Measurements from ENCODE around the gene PWP2. TPM values are rescaled to one million over a fixed set of nuclear protein-coding genes. Genes with fewer than 3 reads are reported as not detected.

Gene PWP2
- total and polyA plus RNA-seq, 2 donors (not counting 1 experiment from before 2014, with no cell fraction given) = 3.6 to 13.5 TPM

DNA sequence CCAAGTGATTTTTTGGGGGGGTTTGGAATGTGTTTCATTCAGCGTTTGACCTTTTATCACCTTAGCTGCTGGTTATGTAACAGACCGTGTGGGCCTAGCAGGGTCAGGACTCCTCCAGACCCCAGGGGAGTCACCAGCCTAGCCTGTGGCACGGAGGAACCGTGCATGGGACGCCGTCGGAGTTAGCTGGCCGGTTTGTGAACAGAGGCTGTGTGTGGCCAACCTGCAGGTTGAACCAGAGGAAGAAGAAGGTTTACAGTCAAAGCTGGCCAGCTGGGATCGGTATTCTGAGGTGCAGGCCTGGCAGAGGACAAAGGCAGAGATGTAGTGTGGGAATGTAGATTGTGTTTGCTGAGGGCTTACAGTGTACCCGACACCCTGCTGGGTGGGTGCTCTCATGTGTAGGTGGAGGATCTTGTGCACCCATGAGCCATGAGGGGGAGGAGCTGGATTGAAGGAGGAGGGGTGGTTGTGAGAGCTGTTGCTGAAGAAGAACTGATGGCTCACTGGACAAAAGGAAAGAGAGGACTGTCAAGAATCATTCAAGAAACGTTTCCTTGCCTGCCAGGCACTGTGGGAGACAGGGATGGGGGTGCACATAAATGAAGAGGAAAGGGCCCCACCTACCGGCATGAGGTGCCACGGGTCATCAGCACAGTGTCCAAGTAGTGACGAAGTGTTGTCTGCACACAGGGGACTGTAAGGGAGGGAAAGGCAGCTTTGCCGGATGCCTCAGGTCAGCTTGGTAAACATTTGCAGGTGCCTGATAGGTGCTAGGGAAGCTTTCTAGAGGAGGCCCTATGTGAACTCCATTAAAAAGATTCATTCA lies 40.0 kb upstream of the PWP2 start:
- H3K9me3 ChIP-seq (ENCODE audit: control extremely low read depth in 1 of 3, control insufficient read depth in 2 of 3, insufficient read depth in 1 of 3, low read length in 2 of 3) = no peaks in the 10 kb centered on the region
- no peaks in the 10 kb centered on the region for H3K9me3 Mint-ChIP-seq (ENCODE audit: insufficient read depth)
- POLR2A ChIA-PET = no interaction called here
- H3K4me1 ChIP-seq (ENCODE audit: control insufficient read depth in 2 of 2, insufficient read depth in 2 of 2, low read length in 2 of 2) = peaks cover 0 to 13% of the 10 kb centered on the region in 2 donors
- H3K27me3 ChIP-seq (replicated peaks in 1 of 4; ENCODE audit: control extremely low read depth in 1 of 4, control insufficient read depth in 3 of 4, insufficient read depth in 4 of 4, low read length in 3 of 4) = no peaks in the 10 kb centered on the region
- intact Hi-C loops (cut with micrococcal nuclease) = no loop called here
- H3K4me3 ChIP-seq (ENCODE audit: control extremely low read depth in 1 of 5, extremely low read depth in 1 of 5, insufficient read depth in 1 of 5, low read depth in 2 of 5, low read length in 4 of 5) = no peak overlapping the region
- no peak overlapping the region for H3K4me3 Mint-ChIP-seq
- H3K27ac Mint-ChIP-seq = no peak overlapping the region
- H3K79me2 ChIP-seq (ENCODE audit: control insufficient read depth, insufficient read depth, low read length) = peaks cover 68% of the 10 kb centered on the region
- TF ChIP-seq EZH2 (IDR thresholded peaks at IDR 0.05; ENCODE audit: borderline replicate concordance, insufficient read depth, low read depth, low read length, poor library complexity, severe bottlenecking) = no peak
- TF ChIP-seq, protein P1, sequence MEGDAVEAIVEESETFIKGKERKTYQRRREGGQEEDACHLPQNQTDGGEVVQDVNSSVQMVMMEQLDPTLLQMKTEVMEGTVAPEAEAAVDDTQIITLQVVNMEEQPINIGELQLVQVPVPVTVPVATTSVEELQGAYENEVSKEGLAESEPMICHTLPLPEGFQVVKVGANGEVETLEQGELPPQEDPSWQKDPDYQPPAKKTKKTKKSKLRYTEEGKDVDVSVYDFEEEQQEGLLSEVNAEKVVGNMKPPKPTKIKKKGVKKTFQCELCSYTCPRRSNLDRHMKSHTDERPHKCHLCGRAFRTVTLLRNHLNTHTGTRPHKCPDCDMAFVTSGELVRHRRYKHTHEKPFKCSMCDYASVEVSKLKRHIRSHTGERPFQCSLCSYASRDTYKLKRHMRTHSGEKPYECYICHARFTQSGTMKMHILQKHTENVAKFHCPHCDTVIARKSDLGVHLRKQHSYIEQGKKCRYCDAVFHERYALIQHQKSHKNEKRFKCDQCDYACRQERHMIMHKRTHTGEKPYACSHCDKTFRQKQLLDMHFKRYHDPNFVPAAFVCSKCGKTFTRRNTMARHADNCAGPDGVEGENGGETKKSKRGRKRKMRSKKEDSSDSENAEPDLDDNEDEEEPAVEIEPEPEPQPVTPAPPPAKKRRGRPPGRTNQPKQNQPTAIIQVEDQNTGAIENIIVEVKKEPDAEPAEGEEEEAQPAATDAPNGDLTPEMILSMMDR (IDR thresholded peaks at IDR 0.05) = no peak
- no peak overlapping the region for H2AFZ ChIP-seq (ENCODE audit: insufficient read depth, low read depth, low read length, poor library complexity, severe bottlenecking)
- no peak for ATAC-seq (ENCODE audit: low read depth)
- 96% methylated on average over 15 of the region's 15 CpGs for WGBS (ENCODE audit: insufficient coverage)
- H3K9ac ChIP-seq (ENCODE audit: low read length) = no peak overlapping the region
- no peak overlapping the region for H3K27ac ChIP-seq (ENCODE audit: low read length in 2 of 2)
- CTCF ChIA-PET = interaction anchor here (0.6 kb wide), 1 partner anchor 11 kb away, joined by 3 read pairs; no protein-coding TSS in a partner anchor
- peaks cover 13% of the 10 kb centered on the region for H3K4me1 Mint-ChIP-seq
- H3K27me3 Mint-ChIP-seq = no peaks in the 10 kb centered on the region
- peaks cover 40% of the 10 kb centered on the region for H4K20me1 ChIP-seq (ENCODE audit: control insufficient read depth, insufficient read depth, low read length, poor library complexity, severe bottlenecking)
- no peak for DNase-seq
- peaks cover 5 to 88% of the 10 kb centered on the region in 2 experiments for H3K36me3 ChIP-seq (replicated peaks in 1 of 2; ENCODE audit: control extremely low read depth in 1 of 2, control insufficient read depth in 1 of 2, extremely low read depth in 1 of 2, insufficient read depth in 2 of 2, low read length in 1 of 2)
- H3K4me2 ChIP-seq (replicated peaks; ENCODE audit: low read depth, low read length, poor library complexity, severe bottlenecking) = no peak overlapping the region

- intact Hi-C loops (cut with micrococcal nuclease) = no loop called here
These were observed 36.8 kb upstream of the PWP2 start for GRCh38 chr21:44070391-44070790.

More at GRCh38 chr21:44070391-44070790, 36.8 kb upstream of the PWP2 start:
- CTCF ChIA-PET = no interaction called here
- H3K4me1 ChIP-seq (ENCODE audit: control insufficient read depth in 2 of 2, insufficient read depth in 2 of 2, low read length in 2 of 2) = peaks cover 0 to 6% of the 10 kb centered on the region in 2 donors
- no peak overlapping the region for H3K9ac ChIP-seq (ENCODE audit: low read length)
- ATAC-seq (ENCODE audit: low read depth) (no peak), DNase-seq (no peak)
- H3K36me3 ChIP-seq (replicated peaks in 1 of 2; ENCODE audit: control extremely low read depth in 1 of 2, control insufficient read depth in 1 of 2, extremely low read depth in 1 of 2, insufficient read depth in 2 of 2, low read length in 1 of 2) = peaks cover 9 to 85% of the 10 kb centered on the region in 2 experiments
- H3K27ac ChIP-seq (ENCODE audit: low read length in 2 of 2) = no peak overlapping the region
- H2AFZ ChIP-seq (ENCODE audit: insufficient read depth, low read depth, low read length, poor library complexity, severe bottlenecking) = no peak overlapping the region
- H3K9me3 ChIP-seq (ENCODE audit: control extremely low read depth in 1 of 3, control insufficient read depth in 2 of 3, insufficient read depth in 1 of 3, low read length in 2 of 3) = no peaks in the 10 kb centered on the region
- 98% methylated on average over 7 of the region's 7 CpGs for WGBS (ENCODE audit: insufficient coverage)
- H3K4me3 ChIP-seq (ENCODE audit: control extremely low read depth in 1 of 5, extremely low read depth in 1 of 5, insufficient read depth in 1 of 5, low read depth in 2 of 5, low read length in 4 of 5) = no peak overlapping the region
- H3K79me2 ChIP-seq (ENCODE audit: control insufficient read depth, insufficient read depth, low read length) = peaks cover 58% of the 10 kb centered on the region
- H3K27me3 Mint-ChIP-seq = no peaks in the 10 kb centered on the region
- no peak overlapping the region for H3K4me3 Mint-ChIP-seq
- TF ChIP-seq, protein P1 (IDR thresholded peaks at IDR 0.05) = no peak
- no peak for TF ChIP-seq EZH2 (IDR thresholded peaks at IDR 0.05; ENCODE audit: borderline replicate concordance, insufficient read depth, low read depth, low read length, poor library complexity, severe bottlenecking)
- peaks cover 47% of the 10 kb centered on the region for H4K20me1 ChIP-seq (ENCODE audit: control insufficient read depth, insufficient read depth, low read length, poor library complexity, severe bottlenecking)
- H3K27ac Mint-ChIP-seq = no peak overlapping the region
- no peak overlapping the region for H3K4me2 ChIP-seq (replicated peaks; ENCODE audit: low read depth, low read length, poor library complexity, severe bottlenecking)
- no peaks in the 10 kb centered on the region for H3K27me3 ChIP-seq (replicated peaks in 1 of 4; ENCODE audit: control extremely low read depth in 1 of 4, control insufficient read depth in 3 of 4, insufficient read depth in 4 of 4, low read length in 3 of 4)
- POLR2A ChIA-PET = interaction anchor here (0.9 kb wide), 1 partner anchor 11 kb away, joined by 3 read pairs; no protein-coding TSS in a partner anchor
- peaks cover 7% of the 10 kb centered on the region for H3K4me1 Mint-ChIP-seq
- no peaks in the 10 kb centered on the region for H3K9me3 Mint-ChIP-seq (ENCODE audit: insufficient read depth)

Data from B cell (primary cell).